NB4 (cell line): ENCODE data around the gene ZNF345.

Experiments used
- POLR2A ChIP-seq: IDR thresholded peaks from 2 replicates; pipeline ENCODE4 v1.6.1; 2011; ENCODE audit warnings: mild to moderate bottlenecking; ENCODE audit not compliant: insufficient read length; ENCODE audit errors: extremely low read depth
- TF ChIP-seq, protein P1 (sequence below): IDR thresholded peaks from one replicate; pipeline ENCODE4 v1.5.1; 2012; ENCODE audit warnings: low read depth, low read length

DNA sequence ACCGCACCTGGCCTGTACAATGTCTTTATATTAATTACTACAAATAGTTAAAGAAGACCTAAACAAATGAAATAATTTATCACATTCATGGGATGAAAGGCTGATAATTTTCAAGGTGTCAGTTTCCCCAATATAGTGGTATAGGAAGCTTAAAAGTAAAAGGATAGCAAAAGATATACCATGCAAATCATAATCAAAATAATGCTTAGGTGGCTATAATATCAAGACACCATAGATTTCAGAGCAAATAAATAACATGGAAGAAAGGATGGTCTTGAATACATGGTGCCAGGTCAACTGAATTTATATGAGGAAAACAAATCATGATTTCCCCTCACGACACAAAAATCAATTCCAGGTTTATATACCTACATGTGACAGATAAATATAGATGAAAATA, 17.2 kb upstream of the ZNF345 start:
- TF ChIP-seq, protein P1, sequence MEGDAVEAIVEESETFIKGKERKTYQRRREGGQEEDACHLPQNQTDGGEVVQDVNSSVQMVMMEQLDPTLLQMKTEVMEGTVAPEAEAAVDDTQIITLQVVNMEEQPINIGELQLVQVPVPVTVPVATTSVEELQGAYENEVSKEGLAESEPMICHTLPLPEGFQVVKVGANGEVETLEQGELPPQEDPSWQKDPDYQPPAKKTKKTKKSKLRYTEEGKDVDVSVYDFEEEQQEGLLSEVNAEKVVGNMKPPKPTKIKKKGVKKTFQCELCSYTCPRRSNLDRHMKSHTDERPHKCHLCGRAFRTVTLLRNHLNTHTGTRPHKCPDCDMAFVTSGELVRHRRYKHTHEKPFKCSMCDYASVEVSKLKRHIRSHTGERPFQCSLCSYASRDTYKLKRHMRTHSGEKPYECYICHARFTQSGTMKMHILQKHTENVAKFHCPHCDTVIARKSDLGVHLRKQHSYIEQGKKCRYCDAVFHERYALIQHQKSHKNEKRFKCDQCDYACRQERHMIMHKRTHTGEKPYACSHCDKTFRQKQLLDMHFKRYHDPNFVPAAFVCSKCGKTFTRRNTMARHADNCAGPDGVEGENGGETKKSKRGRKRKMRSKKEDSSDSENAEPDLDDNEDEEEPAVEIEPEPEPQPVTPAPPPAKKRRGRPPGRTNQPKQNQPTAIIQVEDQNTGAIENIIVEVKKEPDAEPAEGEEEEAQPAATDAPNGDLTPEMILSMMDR = no peak
- TF ChIP-seq POLR2A = no peak
